ENCODE results near the gene RUNX2.

DNA sequence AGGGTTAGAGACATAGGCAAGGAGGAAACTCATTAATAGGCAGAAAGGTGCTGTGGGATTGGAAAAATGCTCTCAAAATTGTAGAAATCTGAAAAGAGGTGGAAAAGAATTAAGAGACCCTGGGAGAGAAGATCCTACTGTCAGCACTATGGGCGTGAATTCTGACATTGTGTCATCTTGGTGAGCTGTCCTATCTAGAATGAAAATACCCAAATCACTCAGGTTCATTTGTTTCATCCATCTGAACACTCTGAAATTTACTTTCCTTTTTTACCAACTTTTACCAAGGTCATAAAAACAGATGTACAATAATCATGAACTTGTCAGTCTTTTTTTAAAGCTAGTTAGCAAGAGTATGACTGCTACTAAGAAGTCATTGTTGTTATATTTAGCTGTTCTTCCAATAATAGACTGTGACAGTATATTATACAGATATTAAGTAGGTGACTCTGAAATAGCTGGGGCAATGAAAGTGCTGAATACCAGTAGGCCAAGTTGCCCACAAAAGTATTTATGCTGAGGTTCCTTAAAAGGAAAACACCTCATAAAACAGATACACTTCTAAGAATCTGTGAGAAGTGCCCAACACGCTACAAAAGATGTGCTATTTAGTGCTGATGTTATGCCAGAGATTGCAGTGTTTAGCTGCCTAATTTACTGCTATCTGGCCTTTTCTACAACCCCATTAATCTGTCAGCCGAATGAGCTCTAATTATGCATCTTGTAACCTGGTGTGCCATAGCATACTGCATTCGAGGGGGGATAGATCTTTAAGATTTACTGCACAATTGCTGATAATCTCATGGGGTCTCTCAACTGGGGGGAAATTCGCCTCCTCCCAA, 267.1 kb downstream of the RUNX2 start:
- TF ChIP-seq, protein P1, sequence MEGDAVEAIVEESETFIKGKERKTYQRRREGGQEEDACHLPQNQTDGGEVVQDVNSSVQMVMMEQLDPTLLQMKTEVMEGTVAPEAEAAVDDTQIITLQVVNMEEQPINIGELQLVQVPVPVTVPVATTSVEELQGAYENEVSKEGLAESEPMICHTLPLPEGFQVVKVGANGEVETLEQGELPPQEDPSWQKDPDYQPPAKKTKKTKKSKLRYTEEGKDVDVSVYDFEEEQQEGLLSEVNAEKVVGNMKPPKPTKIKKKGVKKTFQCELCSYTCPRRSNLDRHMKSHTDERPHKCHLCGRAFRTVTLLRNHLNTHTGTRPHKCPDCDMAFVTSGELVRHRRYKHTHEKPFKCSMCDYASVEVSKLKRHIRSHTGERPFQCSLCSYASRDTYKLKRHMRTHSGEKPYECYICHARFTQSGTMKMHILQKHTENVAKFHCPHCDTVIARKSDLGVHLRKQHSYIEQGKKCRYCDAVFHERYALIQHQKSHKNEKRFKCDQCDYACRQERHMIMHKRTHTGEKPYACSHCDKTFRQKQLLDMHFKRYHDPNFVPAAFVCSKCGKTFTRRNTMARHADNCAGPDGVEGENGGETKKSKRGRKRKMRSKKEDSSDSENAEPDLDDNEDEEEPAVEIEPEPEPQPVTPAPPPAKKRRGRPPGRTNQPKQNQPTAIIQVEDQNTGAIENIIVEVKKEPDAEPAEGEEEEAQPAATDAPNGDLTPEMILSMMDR (IDR thresholded peaks at IDR 0.05; ENCODE audit: low read depth, low read length, missing input control): no peak
- TF ChIP-seq ZBTB33 (IDR thresholded peaks at IDR 0.05): no peak
- TF ChIP-seq YY1 (IDR thresholded peaks at IDR 0.05): no peak
- TF ChIP-seq SP1 (IDR thresholded peaks at IDR 0.05): no peak
- no peak for TF ChIP-seq RXRA (IDR thresholded peaks at IDR 0.05)
- TF ChIP-seq, protein P2, sequence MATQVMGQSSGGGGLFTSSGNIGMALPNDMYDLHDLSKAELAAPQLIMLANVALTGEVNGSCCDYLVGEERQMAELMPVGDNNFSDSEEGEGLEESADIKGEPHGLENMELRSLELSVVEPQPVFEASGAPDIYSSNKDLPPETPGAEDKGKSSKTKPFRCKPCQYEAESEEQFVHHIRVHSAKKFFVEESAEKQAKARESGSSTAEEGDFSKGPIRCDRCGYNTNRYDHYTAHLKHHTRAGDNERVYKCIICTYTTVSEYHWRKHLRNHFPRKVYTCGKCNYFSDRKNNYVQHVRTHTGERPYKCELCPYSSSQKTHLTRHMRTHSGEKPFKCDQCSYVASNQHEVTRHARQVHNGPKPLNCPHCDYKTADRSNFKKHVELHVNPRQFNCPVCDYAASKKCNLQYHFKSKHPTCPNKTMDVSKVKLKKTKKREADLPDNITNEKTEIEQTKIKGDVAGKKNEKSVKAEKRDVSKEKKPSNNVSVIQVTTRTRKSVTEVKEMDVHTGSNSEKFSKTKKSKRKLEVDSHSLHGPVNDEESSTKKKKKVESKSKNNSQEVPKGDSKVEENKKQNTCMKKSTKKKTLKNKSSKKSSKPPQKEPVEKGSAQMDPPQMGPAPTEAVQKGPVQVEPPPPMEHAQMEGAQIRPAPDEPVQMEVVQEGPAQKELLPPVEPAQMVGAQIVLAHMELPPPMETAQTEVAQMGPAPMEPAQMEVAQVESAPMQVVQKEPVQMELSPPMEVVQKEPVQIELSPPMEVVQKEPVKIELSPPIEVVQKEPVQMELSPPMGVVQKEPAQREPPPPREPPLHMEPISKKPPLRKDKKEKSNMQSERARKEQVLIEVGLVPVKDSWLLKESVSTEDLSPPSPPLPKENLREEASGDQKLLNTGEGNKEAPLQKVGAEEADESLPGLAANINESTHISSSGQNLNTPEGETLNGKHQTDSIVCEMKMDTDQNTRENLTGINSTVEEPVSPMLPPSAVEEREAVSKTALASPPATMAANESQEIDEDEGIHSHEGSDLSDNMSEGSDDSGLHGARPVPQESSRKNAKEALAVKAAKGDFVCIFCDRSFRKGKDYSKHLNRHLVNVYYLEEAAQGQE (IDR thresholded peaks at IDR 0.05): no peak
- no peak for TF ChIP-seq MAX (IDR thresholded peaks at IDR 0.05)
- no peak for TF ChIP-seq TAF1 (conservative IDR thresholded peaks at IDR 0.05)
- TF ChIP-seq RAD21 (IDR thresholded peaks at IDR 0.05): no peak
- no peak for TF ChIP-seq GABPA (IDR thresholded peaks at IDR 0.05 in 1 of 2, conservative IDR thresholded peaks at IDR 0.05 in 1 of 2)
- TF ChIP-seq FOXA1 (IDR thresholded peaks at IDR 0.05): no peak
- no peak for TF ChIP-seq EGR1 (IDR thresholded peaks at IDR 0.05; ENCODE audit: low read depth in 2 of 2)
- TF ChIP-seq FOXA2 (IDR thresholded peaks at IDR 0.05): no peak
- no peak for TF ChIP-seq ATF3 (IDR thresholded peaks at IDR 0.05)

Data from liver (tissue), 3 donors.